22Rv1 (cell line): ENCODE results near the gene APBA2.
A peak's percentile ranks its signal among the peaks of the same experiment; 100 is the strongest.

Experiments used
- H3K27ac ChIP-seq: fragments of 450-650 bp; 2 replicates; pipeline ENCODE4 v1.5.1; 2017
- ZFX ChIP-seq: fragments of 450-650 bp; IDR thresholded peaks from 2 replicates; pipeline ENCODE4 v1.6.1; 2017; ENCODE audit warnings: antibody characterized with exemption, borderline replicate concordance
- TF ChIP-seq, protein P1 (sequence below): fragments of 450-650 bp; IDR thresholded peaks from 2 replicates; pipeline ENCODE4 v1.5.1; 2017; ENCODE audit warnings: mild to moderate bottlenecking

APBA2 gene

DNA sequence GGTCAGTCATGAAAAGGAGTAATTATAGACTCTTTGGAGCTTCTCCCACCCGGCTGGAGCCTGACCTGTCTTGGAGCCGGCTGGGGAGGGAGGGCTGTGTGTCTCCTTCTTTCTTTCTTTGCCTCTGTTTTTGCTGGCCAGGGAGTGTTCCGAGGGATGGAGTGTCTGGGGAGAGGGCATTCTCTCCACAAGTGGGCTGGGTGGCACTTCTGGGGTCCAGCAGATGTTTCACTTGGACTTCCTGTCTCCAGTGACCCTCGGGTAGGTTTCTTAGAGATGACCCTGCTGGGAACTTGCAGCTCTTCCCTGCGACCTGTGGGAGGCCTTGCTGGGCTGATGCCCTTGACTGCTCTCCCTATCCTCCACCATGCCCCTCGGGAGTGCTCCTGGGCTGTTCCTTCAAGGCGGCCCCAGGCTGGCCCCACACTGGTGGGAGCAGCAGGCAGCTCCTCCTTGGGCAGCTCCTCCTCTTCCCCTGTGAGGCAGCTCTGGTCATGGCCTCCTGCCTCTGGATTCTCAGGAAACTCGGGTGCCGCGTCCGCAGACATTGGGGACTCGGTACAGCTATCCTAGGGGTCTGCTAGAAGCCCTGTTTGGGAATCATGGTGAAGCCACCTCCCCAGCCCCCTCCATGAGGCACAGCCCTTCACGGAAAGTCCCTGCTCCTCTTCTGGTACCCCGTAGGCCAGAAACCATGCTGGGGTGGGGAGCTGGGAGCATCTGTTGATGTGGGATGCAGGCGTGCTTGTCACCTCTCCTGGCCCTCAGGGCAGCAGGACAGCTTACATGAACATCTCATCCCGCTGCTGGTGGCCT, 44.9 kb downstream of the APBA2 start:
- TF ChIP-seq, protein P1, sequence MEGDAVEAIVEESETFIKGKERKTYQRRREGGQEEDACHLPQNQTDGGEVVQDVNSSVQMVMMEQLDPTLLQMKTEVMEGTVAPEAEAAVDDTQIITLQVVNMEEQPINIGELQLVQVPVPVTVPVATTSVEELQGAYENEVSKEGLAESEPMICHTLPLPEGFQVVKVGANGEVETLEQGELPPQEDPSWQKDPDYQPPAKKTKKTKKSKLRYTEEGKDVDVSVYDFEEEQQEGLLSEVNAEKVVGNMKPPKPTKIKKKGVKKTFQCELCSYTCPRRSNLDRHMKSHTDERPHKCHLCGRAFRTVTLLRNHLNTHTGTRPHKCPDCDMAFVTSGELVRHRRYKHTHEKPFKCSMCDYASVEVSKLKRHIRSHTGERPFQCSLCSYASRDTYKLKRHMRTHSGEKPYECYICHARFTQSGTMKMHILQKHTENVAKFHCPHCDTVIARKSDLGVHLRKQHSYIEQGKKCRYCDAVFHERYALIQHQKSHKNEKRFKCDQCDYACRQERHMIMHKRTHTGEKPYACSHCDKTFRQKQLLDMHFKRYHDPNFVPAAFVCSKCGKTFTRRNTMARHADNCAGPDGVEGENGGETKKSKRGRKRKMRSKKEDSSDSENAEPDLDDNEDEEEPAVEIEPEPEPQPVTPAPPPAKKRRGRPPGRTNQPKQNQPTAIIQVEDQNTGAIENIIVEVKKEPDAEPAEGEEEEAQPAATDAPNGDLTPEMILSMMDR = no peak
- H3K27ac ChIP-seq = no peak overlapping the region

DNA sequence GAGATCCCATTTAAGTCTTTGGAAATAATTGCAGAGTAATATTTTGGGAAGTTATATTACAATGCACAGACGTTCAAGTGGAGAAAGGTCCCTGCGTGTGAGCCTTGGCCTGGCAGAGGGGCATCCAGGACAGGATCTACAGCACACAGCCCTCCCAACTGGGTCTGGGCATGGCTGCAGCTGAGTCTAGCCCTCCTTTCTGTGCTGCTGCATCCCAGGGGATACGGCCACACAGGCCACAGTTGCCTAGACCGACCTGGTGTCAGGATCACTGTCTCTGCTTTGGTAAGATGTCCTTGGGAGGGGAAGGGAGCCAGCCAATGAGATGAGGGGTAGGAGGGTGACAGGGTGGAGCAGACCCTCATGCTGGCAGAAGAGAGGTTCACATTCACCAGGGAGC, 46.1 kb downstream of the APBA2 start:
- no peak overlapping the region for H3K27ac ChIP-seq
- no peak for TF ChIP-seq ZFX
- TF ChIP-seq, protein P1 = no peak

DNA sequence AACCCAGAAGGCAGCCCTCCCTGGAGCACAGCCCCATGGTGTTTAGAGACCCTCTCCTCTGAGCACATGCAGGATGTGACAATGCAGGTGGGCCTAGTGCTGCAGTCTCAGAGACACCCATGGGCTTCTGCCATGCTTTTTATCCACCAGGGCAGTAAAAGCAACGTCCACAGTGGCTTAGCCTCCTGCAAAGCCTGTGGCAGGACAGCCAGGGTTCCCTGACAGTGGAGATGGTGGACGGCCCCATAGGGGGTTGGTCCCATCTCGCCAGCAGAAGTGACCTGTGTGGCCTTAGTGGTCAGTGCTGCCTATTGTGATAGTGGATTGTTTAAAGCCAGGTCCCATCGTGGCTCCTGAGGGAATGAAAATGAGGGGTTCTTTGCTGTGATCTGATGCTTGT, 46.6 kb downstream of the APBA2 start:
- TF ChIP-seq, protein P1 = no peak
- TF ChIP-seq ZFX = no peak

GRCh38 chr15:28933710-28934445, 48.1 kb downstream of the APBA2 start:
- H3K27ac ChIP-seq = no peak overlapping the region
- TF ChIP-seq ZFX = no peak
- TF ChIP-seq, protein P1 = no peak

More for the DNA sequence above, 46.6 kb downstream of the APBA2 start:
- H3K27ac ChIP-seq = no peak overlapping the region

GRCh38 chr15:28934645-28935044, 48.9 kb downstream of the APBA2 start:
- no peak overlapping the region for H3K27ac ChIP-seq
- TF ChIP-seq, protein P1 = no peak
- no peak for TF ChIP-seq ZFX

- TF ChIP-seq ZFX = no peak
- TF ChIP-seq, protein P1 = peak; percentile 23; the same call in 1 of the 2 replicates
- H3K27ac ChIP-seq = no peak overlapping the region
These were observed 49.5 kb downstream of the APBA2 start for GRCh38 chr15:28935316-28935715.

DNA sequence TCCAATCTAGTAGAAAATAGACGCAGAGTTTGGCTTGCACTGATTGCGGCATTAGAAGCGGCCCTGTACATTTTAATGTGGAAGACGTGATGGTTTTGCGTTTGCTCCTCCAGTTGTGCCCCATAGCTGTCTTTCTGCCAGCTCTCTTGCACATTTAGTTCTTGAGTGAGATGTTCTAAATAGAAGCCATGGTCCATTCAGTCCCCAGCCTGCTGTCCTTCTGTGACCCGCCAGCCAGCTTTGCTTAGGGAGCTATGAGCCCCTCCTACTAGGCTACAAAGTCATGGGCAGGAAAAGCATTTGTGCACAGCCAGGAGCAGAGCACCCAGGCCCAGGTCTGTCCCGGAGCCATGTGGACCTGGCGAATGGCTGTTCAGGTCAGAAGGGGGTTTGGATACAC, 50.3 kb downstream of the APBA2 start:
- no peak overlapping the region for H3K27ac ChIP-seq

More for the DNA sequence above, 50.3 kb downstream of the APBA2 start:
- TF ChIP-seq, protein P1 = no peak
- TF ChIP-seq ZFX = no peak
